A375 (cell line): ENCODE data around the gene NKX2-2. TPM values are rescaled to one million over a fixed set of nuclear protein-coding genes. Genes with fewer than 3 reads are reported as not detected.

ENCODE experiments used
- total RNA-seq: library from RNA; depleted of rRNA; stranded (reverse); fragments of >200 nt; shearing (Covaris generic); gene quantifications from 2 replicates; pipeline ENCODE4 v1.2.3, GENCODE V29; 2014; rRNA removed

The NKX2-2 gene
- total RNA-seq, result 0.41 and 1.8 TPM in 2 replicates

GRCh38 chr20:21513881-21514540, at the start of gene NKX2-2:
Gene NKX2-2, minus strand, starts transcription at chr20:21514064. Its CDS starts 395 bp downstream, at chr20:21513669.

Other genes starting within 250 kb of the NKX2-2 start
- gene XRN2, start 210.7 kb downstream of the NKX2-2 start, total RNA-seq, result 82.7 and 102 TPM in 2 replicates
- gene NKX2-4, start 116.5 kb downstream of the NKX2-2 start, total RNA-seq, result 4.1 and 5.5 TPM in 2 replicates
- gene PAX1, start 191.6 kb upstream of the NKX2-2 start, total RNA-seq, result not detected in 2 replicates